Lower leg skin (tissue), 4 donors: ENCODE measurements around the gene C10orf53. TPM values are rescaled to one million over a fixed set of nuclear protein-coding genes. Genes with fewer than 3 reads are reported as not detected.

Experiments used
- DNase-seq, 2 donors: peaks; one replicate each; pipeline ENCODE4 v3.0.0-alpha.2; 2019; ENCODE audit warnings: low spot score in 2 of 2
- H3K4me3 ChIP-seq: fragments of 200-600 bp; sonication (generic); 2 replicates; pipeline ENCODE4 v1.5.1; 2017; ENCODE audit warnings: mild to moderate bottlenecking, low read depth; ENCODE audit not compliant: poor library complexity, severe bottlenecking
- CTCF ChIP-seq, 3 donors: fragments of 450-650 bp; IDR thresholded peaks; one replicate each; pipeline ENCODE4 v1.5.1; 2016; ENCODE audit warnings: antibody characterized with exemption in 3 of 3, mild to moderate bottlenecking in 3 of 3, moderate library complexity in 2 of 3
- POLR2A ChIP-seq, 2 donors: fragments of 450-650 bp; IDR thresholded peaks; one replicate each; pipeline ENCODE4 v1.6.1; 2016 to 2017; ENCODE audit warnings: antibody characterized with exemption in 2 of 2, mild to moderate bottlenecking in 1 of 2, moderate library complexity in 1 of 2
- WGBS, 2 donors: methylation state at CpG; one replicate each; pipeline ENCODE4 v1.1.5; 2018; 5-methylcytosine and 5-hydroxymethylcytosine counted together
- intact Hi-C: fragments of 100-400 bp; cut with DNase I; formaldehyde crosslinking; loops from one replicate; pipeline ENCODE4 v1.15.0; 2023; ENCODE audit warnings: low total_unique reads
- total RNA-seq, 4 donors: library from RNA; depleted of rRNA; stranded (reverse); fragments of >200 nt; gene quantifications; one replicate each; pipeline ENCODE4 v1.1.0, GENCODE V29; 2016

The C10orf53 gene
- total RNA-seq, 4 donors from 2014 or later, result not detected

GRCh38 chr10:49662169-49662830, 17.2 kb upstream of the C10orf53 start:
- H3K4me3 ChIP-seq, result no peak overlapping the region
- TF ChIP-seq POLR2A (IDR thresholded peaks at IDR 0.05) (no peak), CTCF (IDR thresholded peaks at IDR 0.05) (no peak)
- peak in 1 of 2 donors; percentile 81 for DNase-seq
- WGBS, 2 donors, result 85 to 93% methylated on average over 14 to 15 of the region's 15 CpGs
- intact Hi-C loops, result no loop called here

- 58 to 60% methylated on average over 6 of the region's 6 CpGs for WGBS, 2 donors
- no peak for DNase-seq
- TF ChIP-seq POLR2A (IDR thresholded peaks at IDR 0.05) (no peak), CTCF (IDR thresholded peaks at IDR 0.05) (no peak)
- H3K4me3 ChIP-seq, result no peak overlapping the region
- intact Hi-C loops, result no loop called here
These were observed 15.9 kb upstream of the C10orf53 start for GRCh38 chr10:49663596-49663995.

DNA sequence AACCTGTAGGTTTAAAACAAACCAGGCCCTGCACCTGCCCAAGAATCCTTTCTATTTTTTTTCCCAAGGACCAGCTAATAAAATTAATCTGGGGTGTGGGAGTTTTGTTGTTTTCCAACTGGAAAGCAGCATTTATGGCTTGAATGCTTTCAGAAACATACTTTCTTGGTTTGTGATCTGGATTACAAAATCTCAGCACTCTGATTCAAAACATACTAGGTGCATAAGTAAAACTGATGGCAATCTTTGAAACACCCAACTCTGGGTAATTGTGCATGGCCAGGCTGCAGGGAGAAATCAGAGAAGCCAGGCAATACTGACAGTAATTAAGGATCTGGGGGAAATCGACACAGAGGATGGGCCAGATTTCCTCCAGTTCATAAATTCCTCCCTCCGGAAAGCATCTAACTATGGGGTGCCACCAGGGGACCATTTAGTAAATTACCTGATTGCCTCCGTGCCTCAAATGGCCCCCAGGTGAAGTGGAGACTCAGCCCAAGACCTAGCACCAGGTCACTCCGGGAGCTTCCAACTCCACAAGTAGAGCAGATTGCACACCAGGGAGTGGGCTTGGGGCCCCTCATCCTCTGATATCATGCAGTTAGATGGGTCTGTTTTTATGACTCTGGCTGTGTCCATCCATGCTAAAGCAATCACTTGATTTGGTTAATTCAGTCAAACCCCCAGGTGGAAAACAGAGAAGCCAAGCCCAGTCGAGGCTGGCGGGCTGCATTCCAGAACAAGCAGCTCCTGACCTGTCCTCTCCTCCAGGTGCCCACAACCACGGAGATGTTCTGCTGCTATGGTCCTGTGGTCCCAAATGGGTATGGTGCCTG, 15.2 kb upstream of the C10orf53 start:
- no peak overlapping the region for H3K4me3 ChIP-seq
- 52 to 66% methylated on average over 6 to 7 of the region's 7 CpGs for WGBS, 2 donors
- DNase-seq, result peak in 1 of 2 donors; percentile 82
- intact Hi-C loops, result no loop called here
- TF ChIP-seq CTCF (IDR thresholded peaks at IDR 0.05), result no peak
- no peak for TF ChIP-seq POLR2A (IDR thresholded peaks at IDR 0.05)

- whole genome bisulfite sequencing, 2 donors, result 77 to 84% methylated on average over 4 of the region's 4 CpGs
- no peak for DNase-seq
- TF ChIP-seq CTCF (IDR thresholded peaks at IDR 0.05) (no peak), POLR2A (IDR thresholded peaks at IDR 0.05) (no peak)
- no peak overlapping the region for H3K4me3 ChIP-seq
- intact Hi-C loops, result no loop called here
These were observed 14.6 kb upstream of the C10orf53 start for GRCh38 chr10:49664842-49665355.

GRCh38 chr10:49666054-49666615, 13.3 kb upstream of the C10orf53 start:
- no peak overlapping the region for H3K4me3 ChIP-seq
- intact Hi-C loops, result no loop called here
- 44 to 62% methylated on average over 2 of the region's 2 CpGs for WGBS, 2 donors
- DNase-seq, result no peak
- no peak for TF ChIP-seq POLR2A (IDR thresholded peaks at IDR 0.05)
- TF ChIP-seq CTCF (IDR thresholded peaks at IDR 0.05), result no peak
